ENCODE results near the gene NRTN.

Gene NRTN

DNA sequence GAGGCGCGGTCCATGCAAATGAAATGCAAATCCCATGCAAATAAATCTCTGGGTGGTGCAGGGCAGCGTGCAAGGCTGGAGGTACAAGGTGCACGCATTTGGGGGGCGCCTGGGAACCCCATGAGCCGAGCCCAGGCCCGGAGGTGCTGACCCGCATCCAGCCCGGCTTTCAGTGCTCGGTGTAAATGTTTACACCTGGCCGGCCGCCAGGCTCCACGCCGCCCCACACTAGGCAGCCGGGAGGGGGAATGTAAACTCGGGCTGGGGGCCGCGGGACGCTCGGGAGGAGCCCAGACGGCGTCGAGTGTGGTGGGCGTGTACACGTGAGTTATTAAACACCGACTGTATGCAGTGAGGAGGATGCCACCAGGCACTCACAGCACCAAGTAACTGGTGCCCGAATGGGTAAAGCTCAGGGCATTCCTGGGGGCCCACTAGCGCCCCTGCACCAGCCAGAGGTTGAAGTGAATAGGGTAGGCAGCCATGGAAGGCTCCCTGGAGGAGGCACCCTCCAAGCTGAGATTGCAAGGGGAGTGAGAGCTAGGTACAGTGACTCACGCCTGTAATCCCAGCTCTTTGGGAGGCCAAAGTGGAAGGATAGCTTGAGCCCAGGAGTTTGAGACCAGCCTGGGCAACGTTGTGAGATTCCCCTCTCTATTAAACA is 17.4 kb downstream of the NRTN start:
- no peak overlapping the region for H3K4me3 ChIP-seq (ENCODE audit: low read length)
- no peak for TF ChIP-seq CTCF (IDR thresholded peaks at IDR 0.05; ENCODE audit: insufficient read depth, low read depth, low read length, missing control alignments)

DNA sequence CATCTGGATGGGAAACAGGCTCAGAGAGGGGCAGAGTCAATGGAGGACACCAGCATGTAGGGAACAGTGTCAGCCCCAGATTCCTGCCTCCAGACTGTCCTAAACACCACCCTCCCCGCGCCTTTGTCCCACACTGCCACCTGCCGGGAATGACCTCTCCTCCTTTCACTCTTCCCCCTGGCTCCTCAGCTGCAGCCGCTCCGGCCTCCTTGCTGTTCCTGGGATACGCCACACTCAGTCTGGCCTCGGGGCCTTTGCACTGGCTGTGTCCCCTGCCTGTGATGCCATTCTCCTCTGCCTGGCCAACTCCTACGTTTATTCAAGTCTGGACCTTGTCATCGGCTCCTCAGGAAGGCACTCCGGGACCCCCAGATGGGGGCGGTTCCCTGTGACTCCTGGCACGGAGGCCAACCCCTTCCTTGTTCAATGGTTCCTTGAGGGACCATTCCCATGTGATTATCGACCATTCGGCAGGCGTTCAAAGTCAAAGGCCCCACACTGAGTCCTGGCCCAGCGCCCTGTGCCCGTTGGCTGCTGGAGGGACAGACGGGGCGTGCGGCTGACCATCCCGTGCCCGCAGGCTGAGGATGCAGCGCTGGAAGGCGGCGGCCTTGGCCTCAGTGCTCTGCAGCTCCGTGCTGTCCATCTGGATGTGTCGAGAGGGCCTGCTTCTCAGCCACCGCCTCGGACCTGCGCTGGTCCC is 18.9 kb downstream of the NRTN start:
- peak; percentile 34 for DNase-seq (ENCODE audit: low read depth)
- H3K4me3 ChIP-seq (ENCODE audit: low read length): no peak overlapping the region
- peak; percentile 25 for TF ChIP-seq CTCF (IDR thresholded peaks at IDR 0.05; ENCODE audit: insufficient read depth, low read depth, low read length, missing control alignments)

More for the DNA sequence above, 17.4 kb downstream of the NRTN start:
- no peak for DNase-seq (ENCODE audit: low read depth)

- no peak for DNase-seq (ENCODE audit: low read depth)
- no peak for TF ChIP-seq CTCF (IDR thresholded peaks at IDR 0.05; ENCODE audit: insufficient read depth, low read depth, low read length, missing control alignments)
- no peak overlapping the region for H3K4me3 ChIP-seq (ENCODE audit: low read length)
Observed at GRCh38 chr19:5824751-5825150, 19.9 kb downstream of the NRTN start.

DNA sequence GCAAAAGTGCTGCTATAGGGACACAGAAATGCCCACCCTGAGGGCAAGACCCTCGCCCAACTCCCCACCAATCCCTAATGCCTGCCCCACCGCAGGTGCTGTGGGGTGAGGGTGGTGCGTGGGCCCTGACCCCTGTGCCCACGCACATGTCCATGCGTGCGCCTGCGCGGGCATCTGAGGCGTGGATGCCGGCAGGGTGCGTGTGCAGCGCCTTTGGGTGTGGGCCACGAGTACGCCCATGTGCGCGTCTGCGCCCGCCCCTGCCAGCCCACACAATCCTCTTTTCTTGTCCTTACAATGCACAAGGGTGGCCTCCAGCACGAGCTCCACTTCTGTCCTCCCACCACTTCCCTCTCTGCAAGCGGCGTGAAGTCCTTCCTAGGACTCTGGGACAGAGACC is 20.3 kb downstream of the NRTN start:
- no peak for DNase-seq (ENCODE audit: low read depth)
- H3K4me3 ChIP-seq (ENCODE audit: low read length): no peak overlapping the region
- no peak for TF ChIP-seq CTCF (IDR thresholded peaks at IDR 0.05; ENCODE audit: insufficient read depth, low read depth, low read length, missing control alignments)

DNA sequence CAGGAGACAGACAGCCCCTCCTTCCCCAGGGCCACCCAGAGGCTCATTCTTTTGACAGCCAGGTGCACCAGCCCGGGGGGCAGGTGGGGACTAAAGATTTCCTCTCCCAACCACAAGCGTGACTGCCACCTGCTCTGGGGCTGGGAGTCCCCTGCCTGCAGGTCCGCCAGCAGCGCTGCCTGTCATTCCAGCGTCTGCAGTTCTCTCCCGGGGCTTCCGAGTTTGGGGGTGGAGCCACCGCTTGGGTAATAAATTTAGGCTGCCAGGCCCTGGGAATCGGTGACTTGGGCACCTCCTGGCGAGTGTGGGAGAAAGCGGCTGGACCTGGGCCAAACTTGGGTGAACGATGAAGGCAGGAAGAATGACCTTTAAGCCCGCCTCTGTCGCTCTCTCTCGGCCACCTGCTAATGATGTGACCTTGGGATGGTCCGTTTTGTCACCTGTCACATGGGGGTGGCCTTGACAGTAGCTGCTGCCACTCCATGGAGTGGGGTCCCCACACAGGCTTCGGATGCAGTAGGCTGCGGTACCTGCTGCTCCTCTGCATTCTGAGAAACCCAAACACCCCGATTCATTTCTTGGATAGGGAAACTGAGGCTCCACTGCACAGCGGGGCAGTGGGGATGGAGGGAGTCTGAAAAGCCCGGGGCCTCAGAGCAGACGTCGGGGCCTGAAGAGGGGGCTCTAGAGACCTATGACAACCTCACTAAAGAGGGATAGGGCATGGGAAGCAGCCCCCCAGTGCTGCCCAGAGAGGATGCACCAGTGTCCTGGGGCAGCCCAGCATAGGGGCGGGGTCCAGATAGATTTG is 21.9 kb downstream of the NRTN start:
- peak; percentile 46 for TF ChIP-seq CTCF (IDR thresholded peaks at IDR 0.05; ENCODE audit: insufficient read depth, low read depth, low read length, missing control alignments)
- peak overlapping the region; percentile 40 for H3K4me3 ChIP-seq (ENCODE audit: low read length)
- peak; percentile 45 for DNase-seq (ENCODE audit: low read depth)

DNA sequence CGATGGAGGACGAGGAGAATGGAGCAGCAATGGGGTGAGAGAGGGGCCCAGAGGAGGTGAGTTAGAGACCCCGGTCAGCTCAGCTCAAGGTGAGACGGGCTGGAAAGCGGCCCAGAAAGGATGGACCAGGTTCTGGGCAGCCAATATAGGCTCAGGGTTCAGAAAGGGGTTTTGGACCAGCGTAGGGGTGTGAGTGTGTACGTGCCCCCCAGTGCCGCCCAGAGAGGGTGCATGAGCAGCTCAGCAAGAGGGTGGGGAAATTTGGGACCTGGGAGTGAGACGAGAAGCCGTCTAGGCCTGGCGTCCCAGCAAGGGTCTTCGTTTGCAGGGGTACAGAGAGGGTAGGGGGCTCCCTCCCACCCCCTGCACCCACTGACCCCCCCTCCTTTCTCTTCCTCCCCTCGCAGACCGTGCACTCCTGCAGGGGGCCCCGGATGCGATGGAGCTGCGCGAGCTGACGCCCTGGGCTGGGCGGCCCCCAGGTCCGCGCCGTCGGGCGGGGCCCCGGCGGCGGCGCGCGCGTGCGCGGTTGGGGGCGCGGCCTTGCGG is 22.5 kb downstream of the NRTN start:
- peak overlapping the region; percentile 40 for H3K4me3 ChIP-seq (ENCODE audit: low read length)
- DNase-seq (ENCODE audit: low read depth): no peak
- TF ChIP-seq CTCF (IDR thresholded peaks at IDR 0.05; ENCODE audit: insufficient read depth, low read depth, low read length, missing control alignments): no peak
